GM12878 (cell line): ENCODE measurements around the gene ARHGAP15. TPM values are rescaled to one million over a fixed set of nuclear protein-coding genes. Genes with fewer than 3 reads are reported as not detected.

Experiments used
- ATAC-seq: fragments of 200-7000 bp; cut with Tn5 transposase; 3 replicates; pipeline ENCODE4 v1.9.1; 2020; ENCODE audit warnings: mild to moderate bottlenecking, moderate library complexity
- BruUV-seq: library from RNA; stranded (reverse); fragments of 400-500 nt; replicated peaks from 2 replicates; lab custom pipeline; 2021; lab: Mats Ljungman, UMichigan
- CTCF ChIA-PET: fragments of 300-600 bp; sonication (Branson Sonifier 250); formaldehyde crosslinking; extraction: SDS; loops from one replicate; lab custom pipeline; 2021; ENCODE audit warnings: inconsistent platforms; lab: Yijun Ruan, JAX
- POLR2A ChIA-PET: fragments of 350-600 bp; formaldehyde crosslinking; extraction: SDS; loops from one replicate; lab custom pipeline; 2021; ENCODE audit warnings: inconsistent platforms; lab: Charles Lee
- RAD21 ChIA-PET: fragments of 300-600 bp; sonication (Branson Sonifier 250); formaldehyde crosslinking; loops from one replicate; lab custom pipeline; 2023; ENCODE audit warnings: antibody characterized with exemption; ENCODE audit not compliant: unreplicated experiment; lab: Charles Lee
- SMC1A ChIA-PET: fragments of 300-600 bp; sonication (Branson Sonifier 250); formaldehyde crosslinking; loops from one replicate; lab custom pipeline; 2023; ENCODE audit not compliant: unreplicated experiment, uncharacterized antibody; lab: Charles Lee
- DNase-seq: peaks from one replicate; pipeline ENCODE4 v3.0.0-alpha.2; 2011; ENCODE audit warnings: low read depth, low spot score
- FAIRE-seq: peaks from 3 replicates; lab custom pipeline; 2011; peaks lifted over from hg19 to GRCh38; lab: Jason Lieb, UNC
- H2AFZ ChIP-seq: 2 replicates; pipeline ENCODE4 v1.6.0; 2011; ENCODE audit warnings: low read depth, low read length, control low read depth; ENCODE audit not compliant: control insufficient read depth
- H3K27ac ChIP-seq: 2 replicates; pipeline ENCODE4 v1.5.1; 2011; ENCODE audit warnings: control low read depth; ENCODE audit not compliant: control insufficient read depth, insufficient read depth
- H3K27me3 ChIP-seq, 2 experiments: replicated peaks in 1 of 2; 2 replicates each; pipeline versions ENCODE4 v1.6.0 to v1.6.1; 2011; ENCODE audit warnings: low read length in 1 of 2; ENCODE audit not compliant: control insufficient read depth in 2 of 2, insufficient read depth in 2 of 2
- H3K36me3 ChIP-seq, 2 experiments: 2 replicates each; pipeline ENCODE4 v1.5.1; 2011; ENCODE audit warnings: low read length in 1 of 2; ENCODE audit not compliant: control insufficient read depth in 2 of 2, insufficient read depth in 2 of 2
- H3K4me1 ChIP-seq: 2 replicates; pipeline ENCODE4 v1.6.1; 2011; ENCODE audit warnings: mild to moderate bottlenecking, low read length, moderate library complexity, mixed read lengths; ENCODE audit not compliant: control insufficient read depth, insufficient read depth
- H3K4me2 ChIP-seq: 2 replicates; pipeline ENCODE4 v1.6.0; 2011; ENCODE audit warnings: control low read depth; ENCODE audit not compliant: control insufficient read depth, insufficient read depth
- H3K4me3 ChIP-seq: fragments of 200-600 bp; sonication (generic); 2 replicates; pipeline ENCODE4 v1.5.1; 2016
- H3K79me2 ChIP-seq: 2 replicates; pipeline ENCODE4 v1.6.0; 2011; ENCODE audit warnings: low read length; ENCODE audit not compliant: control insufficient read depth, insufficient read depth
- H3K9ac ChIP-seq: 2 replicates; pipeline ENCODE4 v1.8.0; 2011; ENCODE audit warnings: low read length, control low read depth, mixed read lengths; ENCODE audit not compliant: control insufficient read depth, insufficient read depth
- H3K9me3 ChIP-seq: replicated peaks from 3 replicates; pipeline ENCODE4 v1.5.1; 2011; ENCODE audit warnings: mild to moderate bottlenecking, low read length; ENCODE audit not compliant: control insufficient read depth, insufficient read depth
- H4K20me1 ChIP-seq: 2 replicates; pipeline ENCODE4 v1.6.0; 2011; ENCODE audit not compliant: control insufficient read depth, insufficient read depth
- BCL11A ChIP-seq: IDR thresholded peaks from 2 replicates; pipeline ENCODE4 v1.6.1; 2011; ENCODE audit warnings: low read depth, low read length
- CBX5 ChIP-seq: sonication (generic); IDR thresholded peaks from 2 replicates; pipeline ENCODE4 v1.6.1; 2016; ENCODE audit warnings: low read depth, moderate library complexity, mild to moderate bottlenecking, inconsistent platforms
- EGR1 ChIP-seq, 2 experiments: IDR thresholded peaks; 1 replicate in 1 of 2; 2 replicates in 1 of 2; pipeline ENCODE4 v1.6.1; 2011 to 2012; ENCODE audit warnings: low read depth in 2 of 2, low read length in 2 of 2, borderline replicate concordance in 1 of 2, mild to moderate bottlenecking in 1 of 2, moderate library complexity in 1 of 2
- GATAD2B ChIP-seq: fragments of 450-650 bp; conservative IDR thresholded peaks from 2 replicates; pipeline ENCODE4 v1.6.1; 2017; ENCODE audit warnings: low read depth, mild to moderate bottlenecking, moderate library complexity
- HDAC6 ChIP-seq: fragments of 200-600 bp; sonication (generic); IDR thresholded peaks from one replicate; pipeline ENCODE4 v1.8.0; 2017; ENCODE audit warnings: antibody characterized with exemption; ENCODE audit not compliant: unreplicated experiment
- JUNB ChIP-seq: IDR thresholded peaks from 2 replicates; pipeline ENCODE4 v1.6.1; 2016; ENCODE audit warnings: antibody characterized with exemption, mild to moderate bottlenecking
- KDM1A ChIP-seq: fragments of 200-600 bp; sonication (generic); IDR thresholded peaks from 2 replicates; pipeline ENCODE4 v1.6.1; 2016; ENCODE audit warnings: borderline replicate concordance
- LARP7 ChIP-seq: fragments of 450-650 bp; IDR thresholded peaks from 2 replicates; pipeline ENCODE4 v1.6.1; 2017; ENCODE audit warnings: mild to moderate bottlenecking
- NR2F1 ChIP-seq: fragments of 450-650 bp; conservative IDR thresholded peaks from 2 replicates; pipeline ENCODE4 v1.6.1; 2017; ENCODE audit warnings: mild to moderate bottlenecking
- PAX8 ChIP-seq: fragments of 450-650 bp; IDR thresholded peaks from 2 replicates; pipeline ENCODE4 v1.6.1; 2017; ENCODE audit warnings: mild to moderate bottlenecking, moderate library complexity
- SIX5 ChIP-seq: IDR thresholded peaks from 2 replicates; pipeline ENCODE4 v1.6.1; 2011; ENCODE audit warnings: mild to moderate bottlenecking, low read depth, low read length, moderate library complexity; ENCODE audit not compliant: severe bottlenecking
- TCF7 ChIP-seq: IDR thresholded peaks from 2 replicates; pipeline ENCODE4 v1.6.1; 2014; ENCODE audit warnings: antibody characterized with exemption, borderline replicate concordance
- ZZZ3 ChIP-seq: IDR thresholded peaks from 2 replicates; pipeline ENCODE4 v1.6.1; 2011; ENCODE audit warnings: low read depth; ENCODE audit not compliant: control insufficient read depth, insufficient read length
- in situ Hi-C: fragments of 300-500 bp; cut with MboI; formaldehyde crosslinking; loops from 9 replicates; pipeline ENCODE4 v1.14.3; 2018; ENCODE audit warnings: mixed read lengths
- intact Hi-C: fragments of 100-400 bp; cut with micrococcal nuclease; formaldehyde crosslinking; loops from one replicate; pipeline ENCODE4 v1.14.2; 2022; ENCODE audit not compliant: unreplicated experiment
- polyA plus RNA-seq, 11 experiments: library from polyadenylated mRNA; depleted of rRNA in 4 of 11; unstranded in 6 of 11; stranded (reverse) in 5 of 11; fragments of >200 nt; fragmentation: Nextera tagmentation in 4 of 11; fragmentation: Illumina TruSeq in 1 of 11; extraction: Ambion mirVana in 4 of 11; extraction: Trizol in 1 of 11; gene quantifications; 1 replicate in 1 of 11; 2 replicates in 10 of 11; pipeline versions ENCODE4 v1.2.1 to v1.2.3, GENCODE V29; 2011 to 2016; ENCODE audit warnings: inconsistent platforms in 2 of 11, missing spikeins in 2 of 11, low read depth in 1 of 11
- total RNA-seq, 4 experiments: library from RNA; depleted of rRNA in 3 of 4; stranded (reverse); fragments of >200 nt in 3 of 4; fragmentation: Illumina TruSeq in 1 of 4; extraction: Trizol in 1 of 4; gene quantifications; 2 replicates each; pipeline versions ENCODE4 v1.2.1 to v1.2.3, GENCODE V29; 2013 to 2021
- TF ChIP-seq, protein P1 (sequence below): fragments of 450-650 bp; IDR thresholded peaks from 2 replicates; pipeline ENCODE4 v1.6.1; 2017; ENCODE audit warnings: mild to moderate bottlenecking
- TF ChIP-seq, protein P2 (sequence below): fragments of 450-650 bp; formaldehyde crosslinking; IDR thresholded peaks from 2 replicates; pipeline ENCODE4 v1.4.0; 2022; ENCODE audit warnings: mild to moderate bottlenecking, moderate library complexity
- TF ChIP-seq, protein P3 (sequence below): fragments of 450-650 bp; IDR thresholded peaks from 2 replicates; pipeline ENCODE4 v1.6.1; 2017; ENCODE audit warnings: mild to moderate bottlenecking, low read depth, inconsistent platforms; ENCODE audit not compliant: poor library complexity, severe bottlenecking

ARHGAP15 gene
- total and polyA plus RNA-seq, 10 of the 15 experiments (the other 5 are each of a cell fraction or from before 2014, with no cell fraction given) = 38.0 to 92.6 (median 66.7) TPM

DNA sequence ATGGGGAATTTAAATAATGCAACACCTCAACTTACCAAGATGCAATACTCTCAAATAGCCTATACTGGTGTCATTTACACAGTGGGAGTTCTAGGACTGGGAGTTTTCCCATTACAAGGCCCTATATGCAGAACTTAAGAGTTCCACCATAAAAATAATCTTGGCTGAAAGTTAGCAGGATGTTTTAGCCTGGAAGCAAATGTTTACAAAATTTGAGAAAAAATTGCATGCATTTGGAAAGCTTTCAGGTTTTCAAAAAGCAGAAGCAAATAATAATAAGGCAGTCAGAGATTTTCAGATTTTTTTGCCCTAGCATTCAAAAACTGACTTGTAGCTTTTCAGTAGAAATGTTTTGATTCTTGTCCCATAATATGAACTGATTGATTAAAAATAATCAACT, 397.3 kb downstream of the ARHGAP15 start:
- POLR2A ChIA-PET = no interaction called here
- H3K4me3 ChIP-seq = no peak overlapping the region
- no peak overlapping the region for H3K9ac ChIP-seq
- no peaks in the 10 kb centered on the region; a peak in 1 of 4 replicates for H3K36me3 ChIP-seq
- intact Hi-C loops = no loop called here
- H4K20me1 ChIP-seq = no peaks in the 10 kb centered on the region
- SMC1A ChIA-PET = no interaction called here
- H3K4me2 ChIP-seq = no peak overlapping the region
- ATAC-seq = no peak
- FAIRE-seq = no peak
- H3K27ac ChIP-seq = no peak overlapping the region
- RAD21 ChIA-PET = no interaction called here
- H2AFZ ChIP-seq = no peak overlapping the region
- CTCF ChIA-PET = no interaction called here
- H3K4me1 ChIP-seq = no peaks in the 10 kb centered on the region
- DNase-seq = no peak
- H3K27me3 ChIP-seq = no peaks in the 10 kb centered on the region
- in situ Hi-C loops = no loop called here
- no TSS peak for BruUV-seq
- H3K79me2 ChIP-seq = no peaks in the 10 kb centered on the region
- no peaks in the 10 kb centered on the region for H3K9me3 ChIP-seq
- TF ChIP-seq, protein P1, sequence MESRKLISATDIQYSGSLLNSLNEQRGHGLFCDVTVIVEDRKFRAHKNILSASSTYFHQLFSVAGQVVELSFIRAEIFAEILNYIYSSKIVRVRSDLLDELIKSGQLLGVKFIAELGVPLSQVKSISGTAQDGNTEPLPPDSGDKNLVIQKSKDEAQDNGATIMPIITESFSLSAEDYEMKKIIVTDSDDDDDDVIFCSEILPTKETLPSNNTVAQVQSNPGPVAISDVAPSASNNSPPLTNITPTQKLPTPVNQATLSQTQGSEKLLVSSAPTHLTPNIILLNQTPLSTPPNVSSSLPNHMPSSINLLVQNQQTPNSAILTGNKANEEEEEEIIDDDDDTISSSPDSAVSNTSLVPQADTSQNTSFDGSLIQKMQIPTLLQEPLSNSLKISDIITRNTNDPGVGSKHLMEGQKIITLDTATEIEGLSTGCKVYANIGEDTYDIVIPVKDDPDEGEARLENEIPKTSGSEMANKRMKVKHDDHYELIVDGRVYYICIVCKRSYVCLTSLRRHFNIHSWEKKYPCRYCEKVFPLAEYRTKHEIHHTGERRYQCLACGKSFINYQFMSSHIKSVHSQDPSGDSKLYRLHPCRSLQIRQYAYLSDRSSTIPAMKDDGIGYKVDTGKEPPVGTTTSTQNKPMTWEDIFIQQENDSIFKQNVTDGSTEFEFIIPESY = no peak
- TF ChIP-seq LARP7 (no peak), CBX5 (no peak), TCF7 (no peak), PAX8 (no peak), JUNB (no peak), EGR1 (IDR thresholded peaks at IDR 0.05; ENCODE audit: borderline replicate concordance in 1 of 2, low read depth in 2 of 2, low read length in 2 of 2) (no peak), SIX5 (no peak), NR2F1 (no peak), GATAD2B (no peak), HDAC6 (no peak), KDM1A (no peak), ZZZ3 (no peak), BCL11A (no peak)
- TF ChIP-seq, protein P2, sequence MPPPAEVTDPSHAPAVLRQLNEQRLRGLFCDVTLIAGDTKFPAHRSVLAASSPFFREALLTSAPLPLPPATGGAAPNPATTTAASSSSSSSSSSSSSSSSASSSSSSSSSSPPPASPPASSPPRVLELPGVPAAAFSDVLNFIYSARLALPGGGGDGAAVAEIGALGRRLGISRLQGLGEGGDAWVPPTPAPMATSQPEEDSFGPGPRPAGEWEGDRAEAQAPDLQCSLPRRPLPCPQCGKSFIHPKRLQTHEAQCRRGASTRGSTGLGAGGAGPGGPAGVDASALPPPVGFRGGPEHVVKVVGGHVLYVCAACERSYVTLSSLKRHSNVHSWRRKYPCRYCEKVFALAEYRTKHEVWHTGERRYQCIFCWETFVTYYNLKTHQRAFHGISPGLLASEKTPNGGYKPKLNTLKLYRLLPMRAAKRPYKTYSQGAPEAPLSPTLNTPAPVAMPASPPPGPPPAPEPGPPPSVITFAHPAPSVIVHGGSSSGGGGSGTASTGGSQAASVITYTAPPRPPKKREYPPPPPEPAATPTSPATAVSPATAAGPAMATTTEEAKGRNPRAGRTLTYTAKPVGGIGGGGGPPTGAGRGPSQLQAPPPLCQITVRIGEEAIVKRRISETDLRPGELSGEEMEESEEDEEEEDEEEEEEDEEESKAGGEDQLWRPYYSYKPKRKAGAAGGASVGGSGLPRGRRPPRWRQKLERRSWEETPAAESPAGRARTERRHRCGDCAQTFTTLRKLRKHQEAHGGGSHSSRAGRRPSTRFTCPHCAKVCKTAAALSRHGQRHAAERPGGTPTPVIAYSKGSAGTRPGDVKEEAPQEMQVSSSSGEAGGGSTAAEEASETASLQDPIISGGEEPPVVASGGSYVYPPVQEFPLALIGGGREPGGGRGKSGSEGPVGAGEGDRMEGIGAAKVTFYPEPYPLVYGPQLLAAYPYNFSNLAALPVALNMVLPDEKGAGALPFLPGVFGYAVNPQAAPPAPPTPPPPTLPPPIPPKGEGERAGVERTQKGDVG (CRISPR knock-in tag) = no peak
- TF ChIP-seq, protein P3, sequence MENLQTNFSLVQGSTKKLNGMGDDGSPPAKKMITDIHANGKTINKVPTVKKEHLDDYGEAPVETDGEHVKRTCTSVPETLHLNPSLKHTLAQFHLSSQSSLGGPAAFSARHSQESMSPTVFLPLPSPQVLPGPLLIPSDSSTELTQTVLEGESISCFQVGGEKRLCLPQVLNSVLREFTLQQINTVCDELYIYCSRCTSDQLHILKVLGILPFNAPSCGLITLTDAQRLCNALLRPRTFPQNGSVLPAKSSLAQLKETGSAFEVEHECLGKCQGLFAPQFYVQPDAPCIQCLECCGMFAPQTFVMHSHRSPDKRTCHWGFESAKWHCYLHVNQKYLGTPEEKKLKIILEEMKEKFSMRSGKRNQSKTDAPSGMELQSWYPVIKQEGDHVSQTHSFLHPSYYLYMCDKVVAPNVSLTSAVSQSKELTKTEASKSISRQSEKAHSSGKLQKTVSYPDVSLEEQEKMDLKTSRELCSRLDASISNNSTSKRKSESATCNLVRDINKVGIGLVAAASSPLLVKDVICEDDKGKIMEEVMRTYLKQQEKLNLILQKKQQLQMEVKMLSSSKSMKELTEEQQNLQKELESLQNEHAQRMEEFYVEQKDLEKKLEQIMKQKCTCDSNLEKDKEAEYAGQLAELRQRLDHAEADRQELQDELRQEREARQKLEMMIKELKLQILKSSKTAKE = no peak
